Spleen (tissue), 11 donors: ENCODE measurements around the gene KIAA1328. TPM values are rescaled to one million over a fixed set of nuclear protein-coding genes. Genes with fewer than 3 reads are reported as not detected.

ENCODE experiments used
- DNase-seq: peaks from one replicate; pipeline ENCODE4 v3.0.0-alpha.2; 2020
- H3K27ac ChIP-seq, 8 donors: fragments of 200-600 bp; sonication (generic) in 7 of 8; 1 replicate in 4 of 8; 2 replicates in 4 of 8; pipeline versions ENCODE4 v1.5.0 to v1.8.0; 2016 to 2021; ENCODE audit warnings: inconsistent platforms in 4 of 8, mild to moderate bottlenecking in 4 of 8, moderate library complexity in 1 of 8
- H3K27me3 ChIP-seq, 7 donors: fragments of 200-600 bp; sonication (generic) in 6 of 7; replicated peaks in 1 of 7; 1 replicate in 4 of 7; 2 replicates in 3 of 7; pipeline versions ENCODE4 v1.5.0 to v1.8.0; 2016 to 2021; ENCODE audit warnings: inconsistent platforms in 3 of 7, mild to moderate bottlenecking in 1 of 7
- H3K36me3 ChIP-seq, 6 donors: fragments of 200-600 bp; sonication (generic) in 5 of 6; 1 replicate in 4 of 6; 2 replicates in 2 of 6; pipeline versions ENCODE4 v1.5.0 to v1.8.0; 2016 to 2021; ENCODE audit warnings: inconsistent platforms in 2 of 6
- H3K4me1 ChIP-seq, 6 donors: fragments of 200-600 bp; sonication (generic) in 5 of 6; 1 replicate in 3 of 6; 2 replicates in 3 of 6; pipeline versions ENCODE4 v1.5.0 to v1.8.0; 2016 to 2021; ENCODE audit warnings: inconsistent platforms in 3 of 6
- H3K4me3 ChIP-seq, 8 donors: fragments of 200-600 bp; sonication (generic) in 7 of 8; 1 replicate in 4 of 8; 2 replicates in 4 of 8; pipeline versions ENCODE4 v1.5.0 to v1.8.0; 2016 to 2021; ENCODE audit warnings: inconsistent platforms in 4 of 8, mild to moderate bottlenecking in 4 of 8, moderate library complexity in 2 of 8
- H3K9me3 ChIP-seq, 8 donors: fragments of 200-600 bp; sonication (generic) in 7 of 8; 1 replicate in 4 of 8; 2 replicates in 4 of 8; pipeline versions ENCODE4 v1.5.0 to v1.8.0; 2016 to 2021; ENCODE audit warnings: inconsistent platforms in 4 of 8
- CTCF ChIP-seq, 11 experiments: fragments of 200-600 bp in 7 of 11; fragments of 450-650 bp in 4 of 11; sonication (generic) in 4 of 11; IDR thresholded peaks in 8 of 11; conservative IDR thresholded peaks in 3 of 11; 1 replicate in 7 of 11; 2 replicates in 4 of 11; pipeline versions ENCODE4 v1.4.0 to v1.8.0; 2016 to 2021; ENCODE audit warnings: antibody characterized with exemption in 11 of 11, inconsistent platforms in 4 of 11, mild to moderate bottlenecking in 1 of 11
- POLR2A ChIP-seq, 3 donors: fragments of 450-650 bp; IDR thresholded peaks; one replicate each; pipeline ENCODE4 v1.5.1; 2017; ENCODE audit warnings: antibody characterized with exemption in 3 of 3, mild to moderate bottlenecking in 1 of 3
- POLR2AphosphoS5 ChIP-seq, 3 donors: sonication (generic); formaldehyde crosslinking; IDR thresholded peaks; one replicate each; pipeline ENCODE4 v1.5.1; 2017; ENCODE audit warnings: antibody characterized with exemption in 3 of 3
- WGBS, 5 donors: extraction: QIAGEN DNeasy Blood & Tissue Kit in 3 of 5; methylation state at CpG; one replicate each; pipeline versions ENCODE4 v1.1.5 to v1.1.7; 2013 to 2018; 5-methylcytosine and 5-hydroxymethylcytosine counted together
- intact Hi-C: fragments of 100-400 bp; cut with DNase I; formaldehyde crosslinking; loops from one replicate; pipeline ENCODE4 v1.15.0; 2023; ENCODE audit warnings: low total_unique reads
- polyA plus RNA-seq, 3 donors: library from polyadenylated mRNA; stranded (reverse); fragments of 200-250 nt; gene quantifications; one replicate each; pipeline ENCODE4 v1.2.1, GENCODE V29; 2013
- total RNA-seq, 7 donors: library from RNA; depleted of rRNA in 3 of 7; stranded (reverse); fragments of >200 nt in 3 of 7; fragmentation: NEBNext Ultra II Directional in 4 of 7; extraction: Animal tissue kit (Norgen Biotek cat#: 25700) in 4 of 7; gene quantifications; one replicate each; pipeline versions ENCODE4 v1.1.0 to v1.2.1, GENCODE V29; 2016 to 2021
- donor health status: healthy with polysubstance abuse.
- donor health status: DM: no; HTN: no; CAD: no; lungs with moderate emphysema.
- donor health status: DM: no; HTN: no; CAD: no.
- donor health status: Bipolar disorder and iron deficiency.
- donor health status: healthy.
- donor health status: DM: no; HTN: no; CAD: no.
- donor health status: DM: yes; HTN: yes; CAD: no.

The KIAA1328 gene
- total and polyA plus RNA-seq, 10 donors: 1.9 to 27.1 (median 14.9) TPM

GRCh38 chr18:37253394-37254235, 424.7 kb downstream of the KIAA1328 start:
- intact Hi-C loops: no loop called here
- no peak overlapping the region for H3K27ac ChIP-seq
- peaks cover 0 to 99% (median 33%) of the 10 kb centered on the region in 7 donors for H3K27me3 ChIP-seq
- TF ChIP-seq POLR2A (IDR thresholded peaks at IDR 0.05) (no peak), POLR2AphosphoS5 (IDR thresholded peaks at IDR 0.05) (no peak), CTCF (IDR thresholded peaks at IDR 0.05 in 8 of 11, conservative IDR thresholded peaks at IDR 0.05 in 3 of 11) (no peak)
- WGBS, 5 donors: 8 to 44% (median 8%) methylated on average over 10 to 83 of the region's 83 CpGs
- DNase-seq: peak; percentile 66
- H3K9me3 ChIP-seq: no peaks in the 10 kb centered on the region
- peak overlapping the region in 7 of 8 donors; percentile 17 to 66 (median 31) for H3K4me3 ChIP-seq
- peaks cover 0 to 16% (median 10%) of the 10 kb centered on the region in 6 donors for H3K4me1 ChIP-seq
- H3K36me3 ChIP-seq: no peaks in the 10 kb centered on the region

GRCh38 chr18:37254236-37254754, 425.4 kb downstream of the KIAA1328 start:
- intact Hi-C loops: no loop called here
- no peak overlapping the region for H3K27ac ChIP-seq
- DNase-seq: peak; percentile 68
- TF ChIP-seq POLR2AphosphoS5 (IDR thresholded peaks at IDR 0.05) (no peak), CTCF (IDR thresholded peaks at IDR 0.05 in 8 of 11, conservative IDR thresholded peaks at IDR 0.05 in 3 of 11) (no peak), POLR2A (IDR thresholded peaks at IDR 0.05) (no peak)
- no peaks in the 10 kb centered on the region for H3K9me3 ChIP-seq
- peaks cover 0 to 16% (median 10%) of the 10 kb centered on the region in 6 donors for H3K4me1 ChIP-seq
- H3K4me3 ChIP-seq: peak overlapping the region in 7 of 8 donors; percentile 17 to 66 (median 31)
- no peaks in the 10 kb centered on the region for H3K36me3 ChIP-seq
- H3K27me3 ChIP-seq: peaks cover 0 to 96% (median 33%) of the 10 kb centered on the region in 7 donors
- WGBS, 5 donors: 8 to 16% (median 12%) methylated on average over 17 to 49 of the region's 49 CpGs

DNA sequence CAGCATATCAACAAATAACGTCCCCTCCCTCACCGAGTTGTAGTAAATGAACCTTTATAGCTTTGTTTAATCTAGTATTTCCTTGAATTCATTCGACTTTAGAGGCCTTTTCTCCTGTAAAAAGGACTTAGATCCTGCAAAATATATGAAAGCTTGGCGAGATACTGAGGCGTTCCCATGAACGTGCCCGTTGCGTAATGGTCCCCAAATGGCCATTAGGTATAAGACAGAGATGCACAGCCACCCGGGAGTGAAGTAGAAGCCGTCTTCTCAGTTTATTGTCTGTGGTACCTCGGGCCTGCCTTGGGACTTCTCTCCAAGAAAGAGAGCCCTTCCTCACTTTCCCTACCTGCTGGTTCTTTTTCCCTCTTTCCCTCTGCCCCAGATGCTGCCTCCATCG, 426.0 kb downstream of the KIAA1328 start:
- intact Hi-C loops: no loop called here
- peaks cover 0 to 95% (median 33%) of the 10 kb centered on the region in 7 donors for H3K27me3 ChIP-seq
- WGBS, 5 donors: 77 to 87% (median 78%) methylated on average over 12 of the region's 12 CpGs

More for the DNA sequence above, 426.0 kb downstream of the KIAA1328 start:
- no peaks in the 10 kb centered on the region for H3K9me3 ChIP-seq
- DNase-seq: peak; percentile 44
- no peak overlapping the region for H3K4me3 ChIP-seq
- no peaks in the 10 kb centered on the region for H3K36me3 ChIP-seq
- no peak for TF ChIP-seq POLR2A (IDR thresholded peaks at IDR 0.05)
- no peak for TF ChIP-seq POLR2AphosphoS5 (IDR thresholded peaks at IDR 0.05)
- no peak for TF ChIP-seq CTCF (IDR thresholded peaks at IDR 0.05 in 8 of 11, conservative IDR thresholded peaks at IDR 0.05 in 3 of 11)
- no peak overlapping the region for H3K27ac ChIP-seq
- peaks cover 0 to 16% (median 10%) of the 10 kb centered on the region in 6 donors for H3K4me1 ChIP-seq
